Suprapubic skin (tissue), 4 donors: ENCODE data around the gene EXOC7. TPM values are rescaled to one million over a fixed set of nuclear protein-coding genes. Genes with fewer than 3 reads are reported as not detected.

Experiments used
- DNase-seq, 2 donors: peaks; one replicate each; pipeline ENCODE4 v3.0.0-alpha.2; 2019; ENCODE audit warnings: low spot score in 2 of 2
- H3K27ac ChIP-seq: fragments of 200-600 bp; sonication (generic); one replicate; pipeline ENCODE4 v1.5.1; 2019
- H3K27me3 ChIP-seq: fragments of 200-600 bp; sonication (generic); one replicate; pipeline ENCODE4 v1.5.1; 2019
- H3K36me3 ChIP-seq: fragments of 200-600 bp; sonication (generic); one replicate; pipeline ENCODE4 v1.5.1; 2019
- H3K4me1 ChIP-seq: fragments of 200-600 bp; sonication (generic); one replicate; pipeline ENCODE4 v1.5.1; 2019
- H3K4me3 ChIP-seq: fragments of 200-600 bp; sonication (generic); one replicate; pipeline ENCODE4 v1.5.1; 2019; ENCODE audit warnings: mild to moderate bottlenecking
- H3K9me3 ChIP-seq: fragments of 200-600 bp; sonication (generic); one replicate; pipeline ENCODE4 v1.5.1; 2019
- EP300 ChIP-seq: sonication (generic); formaldehyde crosslinking; IDR thresholded peaks from one replicate; pipeline ENCODE4 v1.6.1; 2017; ENCODE audit warnings: antibody characterized with exemption
- POLR2A ChIP-seq, 2 donors: fragments of 450-650 bp; IDR thresholded peaks; one replicate each; pipeline ENCODE4 v1.6.1; 2017; ENCODE audit warnings: antibody characterized with exemption in 2 of 2, mild to moderate bottlenecking in 2 of 2, moderate library complexity in 2 of 2
- POLR2AphosphoS5 ChIP-seq, 3 donors: sonication (generic); formaldehyde crosslinking; IDR thresholded peaks; one replicate each; pipeline ENCODE4 v1.6.1; 2017; ENCODE audit warnings: antibody characterized with exemption in 3 of 3
- whole genome bisulfite sequencing: methylation state at CpG from one replicate; pipeline ENCODE4 v1.1.5; 2018; 5-methylcytosine and 5-hydroxymethylcytosine counted together
- total RNA-seq, 4 donors: library from RNA; depleted of rRNA; stranded (reverse); fragments of >200 nt; gene quantifications; one replicate each; pipeline ENCODE4 v1.1.0, GENCODE V29; 2016
- TF ChIP-seq, protein P1 (sequence below), 2 donors: fragments of 200-600 bp in 1 of 2; fragments of 450-650 bp in 1 of 2; sonication (generic) in 1 of 2; IDR thresholded peaks; one replicate each; pipeline ENCODE4 v1.5.1; 2016 to 2019; ENCODE audit warnings: antibody characterized with exemption in 2 of 2, mild to moderate bottlenecking in 1 of 2, moderate library complexity in 1 of 2

EXOC7 gene
- total RNA-seq, 4 donors from 2014 or later = 67.4 to 108 (median 78.6) TPM

DNA sequence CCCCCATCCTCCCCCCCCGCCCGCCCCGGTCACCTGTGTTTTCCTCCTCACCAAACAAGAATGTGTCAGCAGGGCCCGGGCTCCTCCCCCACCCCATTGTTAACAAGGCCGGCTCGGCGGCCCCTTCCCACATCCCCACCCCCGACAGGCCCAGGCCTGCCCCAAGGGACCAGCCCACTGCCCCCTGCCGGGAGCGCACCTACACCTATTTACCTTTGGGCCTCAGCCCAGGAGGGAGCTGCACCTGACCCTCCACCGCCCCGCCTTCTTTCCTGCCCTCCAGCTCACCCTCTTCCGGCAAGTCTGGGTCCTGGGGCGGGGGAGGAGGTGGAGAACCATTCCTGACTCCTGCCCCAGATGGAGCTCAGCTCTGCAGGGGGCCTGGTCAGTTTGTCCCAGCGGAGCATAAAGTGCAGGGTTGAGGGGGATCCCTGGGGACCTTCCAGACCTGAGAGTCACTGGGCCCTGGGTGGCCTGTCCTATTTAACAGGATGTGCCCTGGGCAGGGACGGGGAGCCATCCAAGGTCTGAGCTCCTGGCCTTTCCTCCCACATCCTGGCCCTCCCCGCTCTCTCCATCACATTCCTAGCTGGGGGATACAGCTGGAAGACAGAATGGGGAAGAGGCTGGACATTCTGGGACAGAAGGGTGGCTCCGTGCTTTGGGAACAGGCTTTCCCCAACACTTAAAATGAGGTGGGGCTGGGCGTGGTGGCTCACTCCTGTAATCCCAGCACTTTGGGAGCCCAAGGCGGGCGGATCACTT is 29.2 kb upstream of the EXOC7 start:
- Histone ChIP-seq H3K27me3 (peaks cover 56% of the 10 kb centered on the region), H3K4me3 (no peak overlapping the region), H3K9me3 (no peaks in the 10 kb centered on the region), H3K27ac (no peak overlapping the region), H3K36me3 (no peaks in the 10 kb centered on the region), H3K4me1 (peaks cover 13% of the 10 kb centered on the region)
- TF ChIP-seq EP300 = no peak
- TF ChIP-seq, protein P1, sequence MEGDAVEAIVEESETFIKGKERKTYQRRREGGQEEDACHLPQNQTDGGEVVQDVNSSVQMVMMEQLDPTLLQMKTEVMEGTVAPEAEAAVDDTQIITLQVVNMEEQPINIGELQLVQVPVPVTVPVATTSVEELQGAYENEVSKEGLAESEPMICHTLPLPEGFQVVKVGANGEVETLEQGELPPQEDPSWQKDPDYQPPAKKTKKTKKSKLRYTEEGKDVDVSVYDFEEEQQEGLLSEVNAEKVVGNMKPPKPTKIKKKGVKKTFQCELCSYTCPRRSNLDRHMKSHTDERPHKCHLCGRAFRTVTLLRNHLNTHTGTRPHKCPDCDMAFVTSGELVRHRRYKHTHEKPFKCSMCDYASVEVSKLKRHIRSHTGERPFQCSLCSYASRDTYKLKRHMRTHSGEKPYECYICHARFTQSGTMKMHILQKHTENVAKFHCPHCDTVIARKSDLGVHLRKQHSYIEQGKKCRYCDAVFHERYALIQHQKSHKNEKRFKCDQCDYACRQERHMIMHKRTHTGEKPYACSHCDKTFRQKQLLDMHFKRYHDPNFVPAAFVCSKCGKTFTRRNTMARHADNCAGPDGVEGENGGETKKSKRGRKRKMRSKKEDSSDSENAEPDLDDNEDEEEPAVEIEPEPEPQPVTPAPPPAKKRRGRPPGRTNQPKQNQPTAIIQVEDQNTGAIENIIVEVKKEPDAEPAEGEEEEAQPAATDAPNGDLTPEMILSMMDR (IDR thresholded peaks at IDR 0.05) = no peak
- TF ChIP-seq POLR2AphosphoS5 (IDR thresholded peaks at IDR 0.05) = no peak
- no peak for TF ChIP-seq POLR2A (IDR thresholded peaks at IDR 0.05)
- DNase-seq = no peak
- 42% methylated on average over 16 of the region's 21 CpGs for WGBS

- Histone ChIP-seq H3K9me3 (no peaks in the 10 kb centered on the region), H3K27ac (no peak overlapping the region), H3K4me1 (peaks cover 13% of the 10 kb centered on the region), H3K36me3 (no peaks in the 10 kb centered on the region), H3K4me3 (no peak overlapping the region), H3K27me3 (peaks cover 48% of the 10 kb centered on the region)
- TF ChIP-seq EP300 = no peak
- TF ChIP-seq, protein P1 (IDR thresholded peaks at IDR 0.05) = no peak
- TF ChIP-seq POLR2A (IDR thresholded peaks at IDR 0.05) = no peak
- TF ChIP-seq POLR2AphosphoS5 (IDR thresholded peaks at IDR 0.05) = no peak
- 74% methylated on average over 8 of the region's 21 CpGs for WGBS
- DNase-seq = no peak
These were observed 28.3 kb upstream of the EXOC7 start for GRCh38 chr17:76131692-76132573.

- no peak overlapping the region for H3K4me3 ChIP-seq
- H3K4me1 ChIP-seq = peaks cover 13% of the 10 kb centered on the region
- 77% methylated on average over 21 of the region's 21 CpGs for WGBS
- peaks cover 43% of the 10 kb centered on the region for H3K27me3 ChIP-seq
- no peaks in the 10 kb centered on the region for H3K9me3 ChIP-seq
- TF ChIP-seq POLR2A (IDR thresholded peaks at IDR 0.05) = no peak
- TF ChIP-seq POLR2AphosphoS5 (IDR thresholded peaks at IDR 0.05) = no peak
- no peak for TF ChIP-seq EP300
- TF ChIP-seq, protein P1 (IDR thresholded peaks at IDR 0.05) = no peak
- no peaks in the 10 kb centered on the region for H3K36me3 ChIP-seq
- no peak overlapping the region for H3K27ac ChIP-seq
- DNase-seq = no peak
These were observed 27.6 kb upstream of the EXOC7 start for GRCh38 chr17:76131051-76131691.

- H3K4me1 ChIP-seq = peaks cover 13% of the 10 kb centered on the region
These were observed 26.9 kb upstream of the EXOC7 start for GRCh38 chr17:76130473-76130872.

More at GRCh38 chr17:76130473-76130872, 26.9 kb upstream of the EXOC7 start:
- H3K9me3 ChIP-seq = no peaks in the 10 kb centered on the region
- no peak overlapping the region for H3K4me3 ChIP-seq
- H3K27ac ChIP-seq = no peak overlapping the region
- WGBS = 66% methylated on average over 13 of the region's 13 CpGs
- no peak for TF ChIP-seq POLR2AphosphoS5 (IDR thresholded peaks at IDR 0.05)
- TF ChIP-seq, protein P1 (IDR thresholded peaks at IDR 0.05) = no peak
- no peak for TF ChIP-seq EP300
- TF ChIP-seq POLR2A (IDR thresholded peaks at IDR 0.05) = no peak
- no peak for DNase-seq
- H3K27me3 ChIP-seq = peaks cover 40% of the 10 kb centered on the region
- no peaks in the 10 kb centered on the region for H3K36me3 ChIP-seq
